Epithelial cell of esophagus (primary cell): Measurements from ENCODE around the gene ADRA2A.
A peak's percentile ranks its signal among the peaks of the same experiment; 100 is the strongest.

Source experiments
- DNase-seq: peaks from one replicate; pipeline ENCODE4 v3.0.0; 2010; ENCODE audit warnings: low read depth
- H3K4me3 ChIP-seq: 2 replicates; pipeline ENCODE4 v1.5.1; 2011; ENCODE audit warnings: mild to moderate bottlenecking, low read length, control low read depth
- CTCF ChIP-seq: IDR thresholded peaks from 2 replicates; pipeline ENCODE4 v1.5.1; 2011; ENCODE audit warnings: low read depth, mild to moderate bottlenecking, low read length, control low read depth, inconsistent platforms; ENCODE audit not compliant: insufficient read depth; ENCODE audit errors: missing control alignments

The ADRA2A gene

GRCh38 chr10:111057006-111057405 lies 19.8 kb upstream of the ADRA2A start:
- peak; percentile 52 for DNase-seq
- no peak for TF ChIP-seq CTCF
- H3K4me3 ChIP-seq = no peak overlapping the region

- DNase-seq = no peak
- no peak overlapping the region for H3K4me3 ChIP-seq
- TF ChIP-seq CTCF = no peak
These were observed 13.4 kb upstream of the ADRA2A start for GRCh38 chr10:111063471-111063870.

GRCh38 chr10:111072232-111072631 lies 4.6 kb upstream of the ADRA2A start:
- no peak overlapping the region for H3K4me3 ChIP-seq
- TF ChIP-seq CTCF = no peak
- peak; percentile 10 for DNase-seq

- no peak overlapping the region for H3K4me3 ChIP-seq
- no peak for TF ChIP-seq CTCF
- DNase-seq = no peak
These were observed 1.1 kb upstream of the ADRA2A start for GRCh38 chr10:111075577-111076185.

- DNase-seq = peak; percentile 51
- TF ChIP-seq CTCF = peak; percentile 70
- H3K4me3 ChIP-seq = peak overlapping the region; percentile 38
These were observed 593 bp upstream of the ADRA2A start for GRCh38 chr10:111076191-111076681.

- H3K4me3 ChIP-seq = peak overlapping the region; percentile 8
- no peak for DNase-seq
- TF ChIP-seq CTCF = no peak
These were observed 603 bp downstream of the ADRA2A start for GRCh38 chr10:111077479-111077784.

- peak overlapping the region; percentile 8 for H3K4me3 ChIP-seq
- peak; percentile 8 for DNase-seq
These were observed 1.1 kb downstream of the ADRA2A start for GRCh38 chr10:111077785-111078504.

More at GRCh38 chr10:111077785-111078504, 1.1 kb downstream of the ADRA2A start:
- TF ChIP-seq CTCF = no peak
